MCF 10A (cell line): ENCODE data around the gene WDR7. TPM values are rescaled to one million over a fixed set of nuclear protein-coding genes. Genes with fewer than 3 reads are reported as not detected.

Source experiments
- BruUV-seq: library from RNA; stranded (reverse); fragments of 400-500 nt; replicated peaks from 2 replicates; lab custom pipeline; 2021; lab: Mats Ljungman, UMichigan
- CTCF ChIA-PET: fragments of 300-600 bp; sonication (Branson Sonifier 250); formaldehyde crosslinking; extraction: SDS; loops from one replicate; lab custom pipeline; 2021; ENCODE audit warnings: antibody characterized with exemption, inconsistent platforms; lab: Yijun Ruan, JAX
- POLR2A ChIA-PET: fragments of 300-600, 350-650 bp; sonication (Branson Sonifier 250); formaldehyde crosslinking; extraction: SDS; loops from one replicate; lab custom pipeline; 2020; ENCODE audit warnings: antibody characterized with exemption, inconsistent platforms; lab: Yijun Ruan, JAX
- DNase-seq: peaks from one replicate; pipeline ENCODE4 v3.0.0-alpha.2; 2018; ENCODE audit not compliant: unreplicated experiment
- H3K27ac Mint-ChIP-seq: one replicate; pipeline ENCODE4 v1.8.0; 2022; ENCODE audit warnings: mild to moderate bottlenecking, low read depth, mixed read lengths; ENCODE audit not compliant: unreplicated experiment
- H3K27me3 Mint-ChIP-seq: one replicate; pipeline ENCODE4 v1.8.0; 2022; ENCODE audit warnings: mixed read lengths; ENCODE audit not compliant: insufficient read depth, unreplicated experiment
- H3K36me3 Mint-ChIP-seq: one replicate; pipeline ENCODE4 v1.8.0; 2022; ENCODE audit warnings: mild to moderate bottlenecking, moderate library complexity, mixed read lengths; ENCODE audit not compliant: insufficient read depth, unreplicated experiment
- H3K4me1 Mint-ChIP-seq: one replicate; pipeline ENCODE4 v1.8.0; 2022; ENCODE audit warnings: mixed read lengths; ENCODE audit not compliant: insufficient read depth, unreplicated experiment
- H3K4me3 Mint-ChIP-seq: one replicate; pipeline ENCODE4 v1.8.0; 2022; ENCODE audit warnings: mild to moderate bottlenecking, moderate library complexity, mixed read lengths; ENCODE audit not compliant: unreplicated experiment
- H3K9me3 Mint-ChIP-seq: one replicate; pipeline ENCODE4 v1.8.0; 2022; ENCODE audit warnings: mixed read lengths; ENCODE audit not compliant: unreplicated experiment
- CTCF ChIP-seq: fragments of 200-600 bp; IDR thresholded peaks from one replicate; pipeline ENCODE4 v1.8.0; 2022; ENCODE audit warnings: antibody characterized with exemption, mild to moderate bottlenecking; ENCODE audit not compliant: unreplicated experiment
- intact Hi-C: fragments of 100-400 bp; cut with micrococcal nuclease; formaldehyde crosslinking; loops from 2 replicates; pipeline ENCODE4 v1.14.1; 2022
- total RNA-seq: library from RNA; stranded (reverse); gene quantifications from 2 replicates; pipeline ENCODE4 v1.2.3, GENCODE V29; 2022

The WDR7 gene
- total RNA-seq, 1 experiment from 2014 or later, result 12.6 TPM

GRCh38 chr18:57023275-57023882 is 372.2 kb downstream of the WDR7 start:
- CTCF ChIA-PET, result interaction anchor here (0.6 kb wide), 1 partner anchor 531 kb away, joined by 3 read pairs; no protein-coding TSS in a partner anchor
- Mint-ChIP-seq H3K4me3 (no peak overlapping the region), H3K4me1 (no peaks in the 10 kb centered on the region)

GRCh38 chr18:57025540-57025939 is 374.4 kb downstream of the WDR7 start:
- DNase-seq, result no peak
- intact Hi-C loops, result no loop called here
- no peak overlapping the region for H3K4me3 Mint-ChIP-seq
- no peaks in the 10 kb centered on the region for H3K4me1 Mint-ChIP-seq
- TF ChIP-seq CTCF, result no peak
- H3K27ac Mint-ChIP-seq, result no peak overlapping the region
- ChIA-PET POLR2A (interaction anchor here (0.7 kb wide), 1 partner anchor 16 kb away, joined by 3 read pairs; no protein-coding TSS in a partner anchor), CTCF (interaction anchor here (0.8 kb wide), 1 partner anchor 435 kb away, joined by 3 read pairs; no protein-coding TSS in a partner anchor)
- no peaks in the 10 kb centered on the region for H3K27me3 Mint-ChIP-seq
- peaks cover 24% of the 10 kb centered on the region for H3K36me3 Mint-ChIP-seq
- H3K9me3 Mint-ChIP-seq, result no peaks in the 10 kb centered on the region
- BruUV-seq, result no TSS peak

More at GRCh38 chr18:57023275-57023882, 372.2 kb downstream of the WDR7 start:
- POLR2A ChIA-PET, result no interaction called here
- no peaks in the 10 kb centered on the region for H3K9me3 Mint-ChIP-seq
- intact Hi-C loops, result no loop called here
- peaks cover 18% of the 10 kb centered on the region for H3K36me3 Mint-ChIP-seq
- no peaks in the 10 kb centered on the region for H3K27me3 Mint-ChIP-seq
- TF ChIP-seq CTCF, result no peak
- no peak for DNase-seq
- no peak overlapping the region for H3K27ac Mint-ChIP-seq
- BruUV-seq, result no TSS peak

- H3K36me3 Mint-ChIP-seq, result peaks cover 21% of the 10 kb centered on the region
- no TSS peak for BruUV-seq
- intact Hi-C loops, result no loop called here
Measured at GRCh38 chr18:57026316-57026715, 375.2 kb downstream of the WDR7 start.

More at GRCh38 chr18:57026316-57026715, 375.2 kb downstream of the WDR7 start:
- no peak for DNase-seq
- H3K27me3 Mint-ChIP-seq, result no peaks in the 10 kb centered on the region
- H3K9me3 Mint-ChIP-seq, result no peaks in the 10 kb centered on the region
- H3K4me1 Mint-ChIP-seq, result no peaks in the 10 kb centered on the region
- TF ChIP-seq CTCF, result no peak
- ChIA-PET CTCF (no interaction called here), POLR2A (interaction anchor here (0.6 to 0.7 kb wide), 2 partner anchors 15 to 429 kb away, joined by 3 read pairs; no protein-coding TSS in a partner anchor)
- H3K27ac Mint-ChIP-seq, result no peak overlapping the region
- no peak overlapping the region for H3K4me3 Mint-ChIP-seq
